Stomach (tissue), 9 donors: ENCODE data around the gene LTB. TPM values are rescaled to one million over a fixed set of nuclear protein-coding genes. Genes with fewer than 3 reads are reported as not detected.

Experiments
- DNase-seq, 2 donors: peaks; one replicate each; pipeline versions ENCODE4 v3.0.0 to v3.0.0-alpha.2; 2013 to 2019
- H3K27ac ChIP-seq, 5 donors: fragments of 200-600 bp in 4 of 5; sonication (generic) in 4 of 5; one replicate each; pipeline ENCODE4 v1.5.1; 2013 to 2019; ENCODE audit warnings: mild to moderate bottlenecking in 1 of 5, moderate library complexity in 1 of 5
- H3K27me3 ChIP-seq, 3 donors: fragments of 200-600 bp; sonication (generic); one replicate each; pipeline ENCODE4 v1.5.1; 2017 to 2019; ENCODE audit warnings: mixed run types in 1 of 3
- H3K36me3 ChIP-seq, 4 donors: fragments of 200-600 bp; sonication (generic); 1 replicate in 3 of 4; 2 replicates in 1 of 4; pipeline ENCODE4 v1.5.1; 2016 to 2019
- H3K4me1 ChIP-seq, 4 donors: fragments of 200-600 bp; sonication (generic); one replicate each; pipeline ENCODE4 v1.5.1; 2016 to 2019
- H3K4me3 ChIP-seq, 4 donors: fragments of 200-600 bp; sonication (generic) in 3 of 4; one replicate each; pipeline ENCODE4 v1.5.1; 2016 to 2019; ENCODE audit warnings: mild to moderate bottlenecking in 1 of 4
- H3K9me3 ChIP-seq, 4 donors: fragments of 200-600 bp; sonication (generic); one replicate each; pipeline ENCODE4 v1.5.1; 2016 to 2019
- EP300 ChIP-seq: sonication (generic); formaldehyde crosslinking; IDR thresholded peaks from one replicate; pipeline ENCODE4 v1.6.1; 2017; ENCODE audit warnings: antibody characterized with exemption
- POLR2A ChIP-seq, 4 donors: fragments of 450-650 bp; IDR thresholded peaks; one replicate each; pipeline ENCODE4 v1.6.1; 2016; ENCODE audit warnings: antibody characterized with exemption in 4 of 4, control low read depth in 2 of 4, mild to moderate bottlenecking in 1 of 4, moderate library complexity in 1 of 4
- POLR2AphosphoS5 ChIP-seq, 3 donors: sonication (generic); formaldehyde crosslinking; IDR thresholded peaks; one replicate each; pipeline ENCODE4 v1.6.1; 2016; ENCODE audit warnings: antibody characterized with exemption in 3 of 3
- WGBS, 5 donors: extraction: QIAGEN DNeasy Blood & Tissue Kit in 3 of 5; methylation state at CpG; one replicate each; pipeline versions ENCODE4 v1.1.5 to v1.1.7; 2013 to 2018; 5-methylcytosine and 5-hydroxymethylcytosine counted together
- intact Hi-C: fragments of 100-400 bp; cut with DNase I; formaldehyde crosslinking; loops from one replicate; pipeline ENCODE4 v1.15.1; 2023; ENCODE audit warnings: low total_unique reads
- polyA plus RNA-seq, 3 donors: library from polyadenylated mRNA; stranded (reverse); fragments of 200-250 nt; gene quantifications; one replicate each; pipeline ENCODE4 v1.2.3, GENCODE V29; 2013
- total RNA-seq, 5 donors: library from RNA; depleted of rRNA; stranded (reverse); fragments of >200 nt; gene quantifications; one replicate each; pipeline versions ENCODE4 v1.1.0 to v1.2.3, GENCODE V29; 2014 to 2016
- TF ChIP-seq, protein P1 (sequence below), 7 experiments: fragments of 450-650 bp in 4 of 7; fragments of 200-600 bp in 3 of 7; sonication (generic) in 3 of 7; IDR thresholded peaks; one replicate each; pipeline ENCODE4 v1.5.1; 2016 to 2019; ENCODE audit warnings: antibody characterized with exemption in 7 of 7, control low read depth in 2 of 7, mild to moderate bottlenecking in 1 of 7
- donor health status: healthy with polysubstance abuse.
- donor health status: Bipolar disorder and iron deficiency.
- donor health status: healthy.

Gene LTB
- total and polyA plus RNA-seq, 8 donors, result 4.2 to 13.4 (median 6.9) TPM; not detected in 4

DNA sequence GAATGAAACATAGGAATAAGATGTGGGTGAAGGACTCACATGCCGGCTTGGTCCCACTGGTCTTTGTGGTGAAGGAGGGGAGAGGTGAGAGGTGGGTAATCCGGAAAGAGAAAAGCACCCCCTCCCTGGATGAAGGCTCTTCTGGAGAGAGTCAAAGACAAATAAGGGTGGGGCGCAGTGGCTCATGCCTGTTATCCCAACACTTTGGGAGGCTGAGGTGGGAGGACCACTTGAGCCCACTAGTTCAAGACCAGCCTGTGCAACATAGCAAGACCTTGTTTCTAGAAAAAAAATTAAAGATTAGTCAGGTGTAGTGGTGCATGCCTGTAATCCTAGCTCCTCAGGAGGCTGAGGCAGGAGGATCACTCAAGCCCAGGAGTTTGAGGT is 3.1 kb downstream of the LTB start:
- TF ChIP-seq EP300, result no peak
- TF ChIP-seq POLR2A (IDR thresholded peaks at IDR 0.05), result no peak
- Histone ChIP-seq H3K4me1 (peaks cover 9 to 45% (median 19%) of the 10 kb centered on the region in 4 donors), H3K27ac (no peak overlapping the region), H3K36me3 (no peaks in the 10 kb centered on the region), H3K4me3 (no peak overlapping the region), H3K27me3 (no peaks in the 10 kb centered on the region), H3K9me3 (no peaks in the 10 kb centered on the region)
- no peak for DNase-seq
- 78 to 86% (median 80%) methylated on average over 3 of the region's 3 CpGs for WGBS, 5 donors
- intact Hi-C loops, result no loop called here

DNA sequence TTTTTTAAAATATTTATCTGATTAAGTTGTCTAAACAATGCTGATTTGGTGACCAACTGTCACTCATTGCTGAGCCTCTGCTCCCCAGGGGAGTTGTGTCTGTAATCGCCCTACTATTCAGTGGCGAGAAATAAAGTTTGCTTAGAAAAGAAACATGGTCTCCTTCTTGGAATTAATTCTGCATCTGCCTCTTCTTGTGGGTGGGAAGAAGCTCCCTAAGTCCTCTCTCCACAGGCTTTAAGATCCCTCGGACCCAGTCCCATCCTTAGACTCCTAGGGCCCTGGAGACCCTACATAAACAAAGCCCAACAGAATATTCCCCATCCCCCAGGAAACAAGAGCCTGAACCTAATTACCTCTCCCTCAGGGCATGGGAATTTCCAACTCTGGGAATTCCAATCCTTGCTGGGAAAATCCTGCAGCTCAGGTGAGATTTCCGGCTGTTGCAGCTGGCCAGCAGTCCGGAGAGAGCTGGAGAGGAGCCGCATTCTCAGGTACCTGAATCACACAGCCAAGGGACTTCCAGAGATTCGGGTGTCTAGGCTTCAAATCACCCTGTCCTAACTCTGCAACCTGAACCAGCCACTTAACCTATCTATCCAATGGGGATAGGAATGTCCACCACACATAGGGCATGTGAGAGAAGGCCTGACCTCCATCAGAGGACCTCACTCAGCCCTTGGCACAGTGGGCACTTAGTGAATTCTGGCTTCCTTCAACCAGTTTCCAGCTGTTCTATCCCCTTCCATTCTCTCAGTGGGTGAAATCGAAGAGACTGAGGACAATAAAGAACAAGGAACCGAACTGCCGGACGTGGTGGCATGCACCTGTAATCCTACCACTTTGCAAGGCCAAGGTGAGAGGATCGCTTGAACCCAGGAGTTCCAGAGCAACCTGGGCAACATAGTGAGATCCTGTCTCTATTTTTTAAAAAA is 3.8 kb downstream of the LTB start:
- H3K27ac ChIP-seq, result no peak overlapping the region
- H3K36me3 ChIP-seq, result no peaks in the 10 kb centered on the region
- 75 to 82% (median 78%) methylated on average over 12 of the region's 12 CpGs for WGBS, 5 donors
- DNase-seq, result no peak
- TF ChIP-seq, protein P1, sequence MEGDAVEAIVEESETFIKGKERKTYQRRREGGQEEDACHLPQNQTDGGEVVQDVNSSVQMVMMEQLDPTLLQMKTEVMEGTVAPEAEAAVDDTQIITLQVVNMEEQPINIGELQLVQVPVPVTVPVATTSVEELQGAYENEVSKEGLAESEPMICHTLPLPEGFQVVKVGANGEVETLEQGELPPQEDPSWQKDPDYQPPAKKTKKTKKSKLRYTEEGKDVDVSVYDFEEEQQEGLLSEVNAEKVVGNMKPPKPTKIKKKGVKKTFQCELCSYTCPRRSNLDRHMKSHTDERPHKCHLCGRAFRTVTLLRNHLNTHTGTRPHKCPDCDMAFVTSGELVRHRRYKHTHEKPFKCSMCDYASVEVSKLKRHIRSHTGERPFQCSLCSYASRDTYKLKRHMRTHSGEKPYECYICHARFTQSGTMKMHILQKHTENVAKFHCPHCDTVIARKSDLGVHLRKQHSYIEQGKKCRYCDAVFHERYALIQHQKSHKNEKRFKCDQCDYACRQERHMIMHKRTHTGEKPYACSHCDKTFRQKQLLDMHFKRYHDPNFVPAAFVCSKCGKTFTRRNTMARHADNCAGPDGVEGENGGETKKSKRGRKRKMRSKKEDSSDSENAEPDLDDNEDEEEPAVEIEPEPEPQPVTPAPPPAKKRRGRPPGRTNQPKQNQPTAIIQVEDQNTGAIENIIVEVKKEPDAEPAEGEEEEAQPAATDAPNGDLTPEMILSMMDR (IDR thresholded peaks at IDR 0.05), result no peak
- TF ChIP-seq POLR2A (IDR thresholded peaks at IDR 0.05) (no peak), EP300 (no peak), POLR2AphosphoS5 (IDR thresholded peaks at IDR 0.05) (no peak)
- no peak overlapping the region for H3K4me3 ChIP-seq
- H3K4me1 ChIP-seq, result peaks cover 9 to 45% (median 19%) of the 10 kb centered on the region in 4 donors
- intact Hi-C loops, result no loop called here
- H3K9me3 ChIP-seq, result no peaks in the 10 kb centered on the region
- H3K27me3 ChIP-seq, result no peaks in the 10 kb centered on the region

DNA sequence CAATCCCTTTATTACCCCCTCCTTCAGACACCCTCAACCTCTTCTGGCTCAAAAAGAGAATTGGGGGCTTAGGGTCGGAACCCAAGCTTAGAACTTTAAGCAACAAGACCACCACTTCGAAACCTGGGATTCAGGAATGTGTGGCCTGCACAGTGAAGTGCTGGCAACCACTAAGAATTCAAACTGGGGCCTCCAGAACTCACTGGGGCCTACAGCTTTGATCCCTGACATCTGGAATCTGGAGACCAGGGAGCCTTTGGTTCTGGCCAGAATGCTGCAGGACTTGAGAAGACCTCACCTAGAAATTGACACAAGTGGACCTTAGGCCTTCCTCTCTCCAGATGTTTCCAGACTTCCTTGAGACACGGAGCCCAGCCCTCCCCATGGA is 4.7 kb downstream of the LTB start:
- Histone ChIP-seq H3K27ac (peak overlapping the region in 2 of 5 donors; percentile 16 to 57), H3K36me3 (no peaks in the 10 kb centered on the region), H3K27me3 (peaks cover 0 to 6% (median 0%) of the 10 kb centered on the region in 3 donors), H3K4me1 (peaks cover 9 to 40% (median 19%) of the 10 kb centered on the region in 4 donors), H3K4me3 (peak overlapping the region in 1 of 4 donors; percentile 40), H3K9me3 (no peaks in the 10 kb centered on the region)
- no peak for TF ChIP-seq POLR2A (IDR thresholded peaks at IDR 0.05)
- TF ChIP-seq POLR2AphosphoS5 (IDR thresholded peaks at IDR 0.05), result no peak
- TF ChIP-seq, protein P1 (IDR thresholded peaks at IDR 0.05), result no peak
- no peak for TF ChIP-seq EP300
- WGBS, 5 donors, result 68 to 86% (median 78%) methylated on average over 3 of the region's 3 CpGs
- intact Hi-C loops, result no loop called here
- no peak for DNase-seq

DNA sequence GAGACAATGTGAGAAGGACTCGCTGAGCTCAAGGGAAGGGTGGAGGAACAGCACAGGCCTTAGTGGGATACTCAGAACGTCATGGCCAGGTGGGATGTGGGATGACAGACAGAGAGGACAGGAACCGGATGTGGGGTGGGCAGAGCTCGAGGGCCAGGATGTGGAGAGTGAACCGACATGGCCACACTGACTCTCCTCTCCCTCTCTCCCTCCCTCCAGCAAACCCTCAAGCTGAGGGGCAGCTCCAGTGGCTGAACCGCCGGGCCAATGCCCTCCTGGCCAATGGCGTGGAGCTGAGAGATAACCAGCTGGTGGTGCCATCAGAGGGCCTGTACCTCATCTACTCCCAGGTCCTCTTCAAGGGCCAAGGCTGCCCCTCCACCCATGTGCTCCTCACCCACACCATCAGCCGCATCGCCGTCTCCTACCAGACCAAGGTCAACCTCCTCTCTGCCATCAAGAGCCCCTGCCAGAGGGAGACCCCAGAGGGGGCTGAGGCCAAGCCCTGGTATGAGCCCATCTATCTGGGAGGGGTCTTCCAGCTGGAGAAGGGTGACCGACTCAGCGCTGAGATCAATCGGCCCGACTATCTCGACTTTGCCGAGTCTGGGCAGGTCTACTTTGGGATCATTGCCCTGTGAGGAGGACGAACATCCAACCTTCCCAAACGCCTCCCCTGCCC is 5.2 kb downstream of the LTB start:
- no peak for TF ChIP-seq POLR2A (IDR thresholded peaks at IDR 0.05)
- TF ChIP-seq EP300, result no peak
- no peak for TF ChIP-seq POLR2AphosphoS5 (IDR thresholded peaks at IDR 0.05)
- TF ChIP-seq, protein P1 (IDR thresholded peaks at IDR 0.05), result no peak
- Histone ChIP-seq H3K9me3 (no peaks in the 10 kb centered on the region), H3K4me1 (peaks cover 9 to 34% (median 15%) of the 10 kb centered on the region in 4 donors), H3K27ac (peak overlapping the region in 3 of 5 donors; percentile 5 to 57 (median 16)), H3K4me3 (peak overlapping the region in 2 of 4 donors; percentile 32 to 40), H3K36me3 (no peaks in the 10 kb centered on the region), H3K27me3 (peaks cover 0 to 8% (median 0%) of the 10 kb centered on the region in 3 donors)
- 78 to 84% (median 80%) methylated on average over 19 of the region's 19 CpGs for WGBS, 5 donors
- intact Hi-C loops, result no loop called here
- peak in 1 of 2 donors; percentile 40 for DNase-seq
